Neural cell (in vitro differentiated cells): Measurements from ENCODE around the gene PFKFB1.

Experiments used
- CTCF ChIP-seq: fragments of 450-650 bp; IDR thresholded peaks from 2 replicates; pipeline ENCODE4 v1.5.1; 2014; ENCODE audit warnings: antibody characterized with exemption, mild to moderate bottlenecking, moderate library complexity; ENCODE audit not compliant: poor library complexity, severe bottlenecking
- EP300 ChIP-seq: fragments of 450-650 bp; conservative IDR thresholded peaks from 2 replicates; pipeline ENCODE4 v1.6.1; 2014; ENCODE audit warnings: antibody characterized with exemption, mild to moderate bottlenecking, moderate library complexity; ENCODE audit not compliant: poor library complexity, severe bottlenecking
- EZH2 ChIP-seq: fragments of 200-600, 300-800 bp; shearing (Covaris generic), sonication (generic); IDR thresholded peaks from 2 replicates; pipeline ENCODE4 v1.6.1; 2014; ENCODE audit warnings: antibody characterized with exemption, low read length, borderline replicate concordance, mild to moderate bottlenecking; ENCODE audit not compliant: insufficient read depth, poor library complexity, severe bottlenecking
- REST ChIP-seq: IDR thresholded peaks from 2 replicates; pipeline ENCODE4 v1.6.1; 2012; ENCODE audit warnings: borderline replicate concordance
- TAF1 ChIP-seq: IDR thresholded peaks from 2 replicates; pipeline ENCODE4 v1.6.1; 2012; ENCODE audit warnings: low read depth

DNA sequence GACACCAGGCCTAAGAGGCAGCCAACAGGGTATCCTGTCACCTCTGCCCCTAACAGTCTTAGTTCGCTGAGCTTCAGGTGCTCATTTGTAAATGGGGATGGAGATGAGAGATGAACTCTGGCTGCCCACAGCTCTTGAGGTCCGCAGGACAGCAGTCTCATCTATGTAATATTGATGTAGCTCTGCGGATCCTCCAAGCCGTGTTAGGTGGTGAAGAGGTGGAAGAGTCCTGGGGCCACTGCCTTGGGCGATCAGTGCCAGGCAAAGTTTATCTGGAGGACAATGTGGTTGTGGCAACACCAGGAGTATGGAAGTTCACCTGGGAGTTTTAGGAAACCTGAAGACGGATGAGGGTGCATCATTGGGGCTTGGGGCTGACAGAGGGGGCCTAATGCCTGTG, 59.9 kb downstream of the PFKFB1 start:
- TF ChIP-seq TAF1: no peak
- TF ChIP-seq CTCF: no peak
- no peak for TF ChIP-seq REST
- no peak for TF ChIP-seq EP300
- TF ChIP-seq EZH2: no peak
